ENCODE measurements around the gene PPM1M.
"Not testable (repeated sequence)": the region's sequence is repeated elsewhere in the genome, so short reads cannot be mapped to it uniquely, and the experiment has no call there.

Gene PPM1M

GRCh38 chr3:52247409-52248164 is 2.0 kb downstream of the PPM1M start:
- DNase-seq: no peak

- no peak for DNase-seq
These were observed 2.6 kb downstream of the PPM1M start for GRCh38 chr3:52248165-52248541.

GRCh38 chr3:52248816-52249547 is 3.4 kb downstream of the PPM1M start:
- DNase-seq: no peak

- no peak for DNase-seq
These were observed 4.1 kb downstream of the PPM1M start for GRCh38 chr3:52249683-52250082.

GRCh38 chr3:52250122-52250521 is 4.6 kb downstream of the PPM1M start:
- no peak for DNase-seq

- DNase-seq: peak; percentile 53 to 57
These were observed 8.1 kb downstream of the PPM1M start for GRCh38 chr3:52253314-52254304.

GRCh38 chr3:52254608-52255007 is 9.0 kb downstream of the PPM1M start:
- no peak for DNase-seq

GRCh38 chr3:52256159-52256558 is 10.6 kb downstream of the PPM1M start:
- DNase-seq: no peak

- DNase-seq: no peak
These were observed 11.1 kb downstream of the PPM1M start for GRCh38 chr3:52256622-52257021.

- no peak for DNase-seq
These were observed 12.4 kb downstream of the PPM1M start for GRCh38 chr3:52257911-52258310.

- DNase-seq: no peak
These were observed 13.5 kb downstream of the PPM1M start for GRCh38 chr3:52259035-52259434.

- DNase-seq: no peak
These were observed 13.9 kb downstream of the PPM1M start for GRCh38 chr3:52259448-52259847.

GRCh38 chr3:52262447-52262846 is 16.9 kb downstream of the PPM1M start:
- DNase-seq: no peak

- DNase-seq: no peak
These were observed 19.8 kb downstream of the PPM1M start for GRCh38 chr3:52265387-52265786.

GRCh38 chr3:52268036-52268435 is 22.5 kb downstream of the PPM1M start:
- no peak for DNase-seq

- no peak for DNase-seq
These were observed 24.2 kb downstream of the PPM1M start for GRCh38 chr3:52269776-52270175.

GRCh38 chr3:52270252-52270754 is 24.7 kb downstream of the PPM1M start:
- DNase-seq: no peak

- not testable (repeated sequence) for DNase-seq
These were observed 26.6 kb downstream of the PPM1M start for GRCh38 chr3:52272172-52272571.

- DNase-seq: no peak
These were observed 27.3 kb downstream of the PPM1M start for GRCh38 chr3:52272831-52273230.

- DNase-seq: not testable (repeated sequence)
These were observed 29.2 kb downstream of the PPM1M start for GRCh38 chr3:52274781-52275180.

- DNase-seq: peak in 1 of 2 donors; percentile 14
These were observed 31.8 kb downstream of the PPM1M start for GRCh38 chr3:52277071-52277964.

Measured in hippocampal formation (tissue), 2 donors.